ENCODE results near the gene EXOC6B.

Gene EXOC6B

DNA sequence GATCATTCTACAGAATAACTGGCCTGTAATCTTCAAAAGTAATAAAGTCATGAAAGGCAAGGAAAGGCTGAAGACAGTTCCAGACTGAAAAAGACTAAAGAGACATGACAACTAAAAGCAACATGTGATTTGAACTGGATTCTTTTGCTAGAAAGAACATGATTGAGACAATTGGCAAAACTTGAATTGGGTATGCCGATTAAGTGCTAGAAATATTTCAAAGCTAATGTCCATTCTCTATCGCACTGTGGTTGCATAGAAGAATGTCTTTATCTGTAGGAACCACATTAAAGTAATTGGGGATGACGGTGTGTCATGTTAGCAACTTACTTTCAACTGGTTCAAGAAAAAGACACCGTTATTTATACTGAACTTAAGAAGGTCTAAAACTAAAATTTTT lies 98.5 kb downstream of the EXOC6B start:
- DNase-seq = no peak

DNA sequence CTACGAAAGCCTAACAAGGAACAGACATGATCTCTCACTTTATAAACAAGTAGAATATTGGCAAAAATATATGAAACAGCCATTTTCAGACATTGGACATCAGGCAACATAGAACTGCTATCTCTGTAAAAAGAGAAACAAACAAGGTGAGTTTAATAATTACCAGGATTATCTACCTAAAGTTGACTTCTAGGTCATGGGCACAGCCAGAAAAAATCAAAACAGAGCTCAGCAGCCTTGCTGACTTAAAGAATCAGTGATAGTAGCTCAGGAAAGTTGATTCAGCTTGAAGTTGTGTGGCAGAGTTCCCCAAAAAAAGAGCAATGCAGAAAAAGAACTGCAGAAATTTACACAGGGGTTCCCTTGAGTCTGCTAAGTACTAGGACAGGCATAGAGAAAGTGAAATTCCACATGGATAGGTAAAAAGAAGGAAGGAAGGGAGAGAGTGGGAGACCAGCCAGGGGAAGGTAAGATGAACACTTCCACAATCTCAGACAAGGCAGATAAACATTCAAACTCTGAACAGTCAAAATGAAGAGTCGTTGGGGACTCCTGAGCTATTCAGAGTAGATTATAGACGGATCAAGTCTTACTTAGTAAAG lies 102.0 kb downstream of the EXOC6B start:
- no peak for DNase-seq

DNA sequence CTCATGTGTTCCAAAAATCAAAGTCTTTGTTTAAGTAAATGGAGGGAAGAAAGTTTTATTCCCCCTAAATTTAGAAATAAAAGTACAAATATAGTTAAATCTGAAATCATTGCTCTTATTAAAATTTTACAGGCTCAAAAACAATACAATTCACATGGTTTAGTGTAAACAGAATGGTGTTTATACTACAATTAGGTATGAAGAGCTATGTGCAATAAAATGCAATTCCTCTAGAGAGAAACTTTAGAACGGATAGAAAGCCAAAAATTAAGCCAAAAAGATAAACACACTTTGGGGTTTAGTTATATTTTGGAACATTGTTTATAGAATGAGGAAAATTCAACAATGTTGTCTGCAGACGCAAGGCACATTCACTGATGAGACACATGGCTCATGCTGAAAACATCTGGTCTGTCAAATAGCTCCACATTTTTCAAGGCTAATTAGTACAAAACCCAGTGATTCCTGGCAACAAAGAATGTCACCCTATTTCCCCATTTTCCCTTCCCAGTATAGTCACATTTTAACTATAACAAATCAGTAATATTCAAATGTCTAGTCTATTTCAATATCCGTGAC lies 103.3 kb downstream of the EXOC6B start:
- DNase-seq = no peak

GRCh38 chr2:72719416-72719815 lies 106.4 kb downstream of the EXOC6B start:
- no peak for DNase-seq

- DNase-seq = no peak
Measured at GRCh38 chr2:72718876-72719275, 107.0 kb downstream of the EXOC6B start.

DNA sequence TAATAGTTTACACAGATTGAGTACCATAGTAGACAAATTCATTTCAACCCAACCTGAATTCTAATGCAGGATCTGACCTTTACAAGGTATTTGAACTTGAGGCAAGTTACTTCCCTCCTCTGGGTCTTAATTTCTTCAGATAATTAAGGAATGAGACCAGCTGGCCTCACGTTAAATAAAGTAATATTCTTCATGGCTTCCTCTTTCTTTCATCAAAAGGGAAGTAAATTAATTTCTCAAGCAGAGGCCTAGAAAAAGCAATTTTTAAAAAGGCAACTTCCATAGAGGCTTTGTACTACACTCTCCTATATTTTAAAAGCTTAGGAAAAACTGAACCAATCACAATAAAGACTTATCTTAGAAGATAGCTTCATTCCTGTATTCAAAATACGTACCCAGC lies 109.2 kb downstream of the EXOC6B start:
- DNase-seq = no peak

DNA sequence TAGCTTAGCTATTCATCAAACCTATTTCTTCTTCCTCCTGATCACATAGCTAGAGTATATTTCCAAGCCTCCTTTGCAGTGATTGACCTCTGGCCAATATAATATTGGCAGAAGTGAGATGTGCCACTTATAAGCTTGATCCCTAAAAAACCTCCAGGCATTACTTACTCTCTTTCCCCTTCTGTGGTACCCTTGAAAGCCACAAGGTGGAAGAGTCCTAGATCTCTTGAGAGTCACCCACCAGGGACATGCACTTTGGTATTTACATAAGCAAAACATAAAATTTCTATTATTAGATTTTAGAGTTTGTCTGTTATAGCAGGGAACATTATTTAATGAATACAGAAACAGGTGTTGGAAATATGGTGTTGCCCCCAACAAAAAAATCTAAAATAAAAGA lies 112.0 kb downstream of the EXOC6B start:
- DNase-seq = no peak

DNA sequence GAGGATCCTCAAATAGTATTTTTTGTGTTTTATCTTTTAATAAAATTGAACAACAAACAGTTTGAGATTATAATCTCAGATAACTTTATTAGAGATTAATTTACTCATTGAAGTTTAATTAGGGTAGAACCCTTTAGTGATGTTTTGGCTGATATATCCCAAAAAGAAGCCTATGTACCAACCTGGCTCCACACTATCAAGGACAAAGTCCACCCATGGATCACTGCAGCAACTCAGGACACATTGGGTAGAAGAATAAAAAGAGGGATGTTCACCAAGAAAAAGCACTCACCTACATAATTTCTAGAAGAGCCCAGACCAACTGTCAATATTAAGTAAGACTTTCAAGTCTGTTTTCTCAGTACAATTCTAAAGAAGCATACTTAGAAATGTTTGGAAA lies 112.9 kb downstream of the EXOC6B start:
- DNase-seq = no peak

DNA sequence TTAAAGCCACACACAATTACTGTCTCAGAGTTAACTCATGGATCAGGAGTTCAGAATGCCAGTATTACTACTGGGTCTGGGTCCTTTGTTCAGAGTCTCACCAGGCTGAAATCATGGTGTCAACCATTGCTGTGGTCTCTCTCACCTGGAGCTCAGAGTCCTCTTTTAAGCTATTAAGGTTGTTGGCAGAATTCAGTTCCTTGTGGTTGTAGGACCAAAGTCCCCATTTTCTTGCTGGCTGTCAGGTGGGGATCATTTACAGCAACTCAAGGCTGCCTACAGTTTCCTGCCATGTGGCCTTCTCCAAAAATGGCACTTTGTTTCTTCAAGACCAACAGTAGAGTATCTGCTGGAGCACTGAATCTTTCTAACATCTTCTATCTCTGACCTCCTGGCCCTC lies 113.5 kb downstream of the EXOC6B start:
- no peak for DNase-seq

DNA sequence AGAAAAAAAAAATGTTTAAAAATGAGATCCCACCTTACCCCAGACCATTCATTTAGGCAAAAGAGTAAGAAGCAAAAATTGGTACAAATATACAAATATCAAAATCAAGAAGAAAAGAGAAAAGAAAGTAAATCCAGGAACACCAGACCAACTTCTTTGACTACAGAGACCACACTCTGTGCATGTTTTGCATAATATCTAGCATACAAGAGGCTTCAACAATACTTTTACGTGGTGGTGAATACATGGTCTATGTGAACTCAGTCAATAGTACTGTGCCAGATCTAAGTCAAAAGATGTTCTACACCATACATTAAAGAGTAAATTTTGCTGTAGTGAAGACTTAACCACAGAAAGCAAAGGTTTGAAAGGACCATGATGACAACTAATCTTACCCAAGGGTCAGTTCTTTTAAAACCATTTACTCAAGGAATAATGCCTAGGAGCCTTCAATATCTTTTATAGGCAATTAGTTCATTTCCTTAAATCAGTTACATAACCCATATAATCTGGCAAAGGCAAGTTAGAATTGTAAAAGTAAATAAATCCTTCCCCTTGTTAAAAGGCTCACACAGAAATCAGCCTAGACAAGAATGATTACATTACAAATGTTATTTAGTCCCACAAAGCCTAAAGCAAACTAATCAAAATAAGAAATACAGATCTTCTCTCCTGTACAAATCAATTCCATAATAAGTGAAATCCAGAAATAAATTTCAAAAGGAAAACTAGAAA lies 115.2 kb downstream of the EXOC6B start:
- DNase-seq = no peak

- no peak for DNase-seq
Measured at GRCh38 chr2:72708236-72708635, 117.6 kb downstream of the EXOC6B start.

DNA sequence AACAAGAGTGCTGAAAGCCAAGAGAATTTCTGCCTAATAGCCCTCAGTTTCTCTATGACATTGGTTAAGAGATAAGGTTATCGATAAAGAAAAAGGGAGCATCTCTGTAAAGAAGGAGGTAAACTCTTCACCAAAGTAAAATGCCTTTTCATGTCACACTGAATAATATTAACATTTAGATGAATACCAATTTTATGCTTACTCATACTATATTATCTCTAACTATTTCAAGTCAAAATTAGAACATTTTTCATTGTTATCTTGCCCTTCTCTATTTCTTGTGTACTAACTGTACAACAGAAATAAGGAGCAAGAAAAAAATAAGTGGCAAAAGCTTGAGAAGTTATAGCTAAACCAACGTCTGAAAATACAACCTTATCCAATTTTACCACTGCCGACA lies 127.5 kb downstream of the EXOC6B start:
- DNase-seq = no peak

DNA sequence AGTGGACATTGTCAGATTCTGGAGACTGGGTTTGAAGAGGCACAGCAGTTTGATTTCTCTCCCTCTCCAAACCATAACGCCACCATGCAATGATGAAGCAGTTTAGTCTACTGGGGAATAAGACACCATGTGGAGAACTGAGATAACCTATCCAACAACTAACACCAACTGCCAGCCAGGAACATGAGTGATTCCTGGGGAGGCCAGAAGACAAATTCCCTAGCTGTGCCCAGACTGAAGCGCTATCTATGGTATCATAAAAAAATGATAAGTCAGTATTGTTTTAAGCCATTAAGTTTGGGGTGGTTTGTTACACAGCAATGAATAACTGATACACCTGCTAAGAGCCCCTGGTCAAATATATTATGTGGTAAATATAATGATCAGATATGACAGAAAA lies 129.3 kb downstream of the EXOC6B start:
- no peak for DNase-seq

DNA sequence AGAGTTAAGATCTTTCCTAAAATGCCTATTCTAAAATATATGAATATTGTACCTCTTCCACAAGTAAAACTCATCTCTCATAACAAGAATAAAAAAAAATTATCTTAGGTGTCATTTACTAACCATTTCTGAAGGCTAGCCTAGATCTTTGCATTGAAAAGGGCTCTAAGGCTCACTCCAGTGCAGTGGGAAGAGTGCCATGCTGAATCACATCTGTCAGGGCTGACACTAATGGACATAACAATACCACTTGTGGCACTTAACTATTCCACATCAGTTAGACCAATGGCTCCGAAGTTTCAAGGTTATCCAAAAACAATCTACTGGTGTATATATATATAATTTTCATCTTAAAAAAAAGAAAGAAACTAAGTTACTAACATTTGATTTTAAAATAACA lies 130.2 kb downstream of the EXOC6B start:
- DNase-seq = no peak

GRCh38 chr2:72694715-72695496 lies 130.9 kb downstream of the EXOC6B start:
- DNase-seq = no peak

- no peak for DNase-seq
Measured at GRCh38 chr2:72689579-72690195, 136.1 kb downstream of the EXOC6B start.

- DNase-seq = no peak
Measured at GRCh38 chr2:72685638-72686213, 140.1 kb downstream of the EXOC6B start.

DNA sequence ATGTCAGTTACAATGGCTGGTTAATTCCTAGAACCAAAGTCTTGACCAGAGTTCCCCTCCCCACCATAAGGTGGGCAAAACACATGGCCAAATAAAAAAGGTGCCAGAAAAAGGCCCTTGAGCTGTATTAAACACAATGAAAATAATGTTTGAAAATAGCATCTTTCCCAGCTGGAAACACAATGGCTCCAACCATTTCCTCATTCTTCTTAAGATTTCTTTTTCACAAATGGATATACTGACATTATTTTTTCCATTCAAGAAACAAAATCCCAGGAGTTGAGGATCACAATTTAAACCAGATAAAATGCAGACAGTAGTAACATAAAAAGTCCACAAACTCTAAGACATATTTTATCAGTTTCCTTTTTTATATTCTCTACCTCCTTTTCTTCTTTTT lies 143.8 kb downstream of the EXOC6B start:
- DNase-seq = no peak

DNA sequence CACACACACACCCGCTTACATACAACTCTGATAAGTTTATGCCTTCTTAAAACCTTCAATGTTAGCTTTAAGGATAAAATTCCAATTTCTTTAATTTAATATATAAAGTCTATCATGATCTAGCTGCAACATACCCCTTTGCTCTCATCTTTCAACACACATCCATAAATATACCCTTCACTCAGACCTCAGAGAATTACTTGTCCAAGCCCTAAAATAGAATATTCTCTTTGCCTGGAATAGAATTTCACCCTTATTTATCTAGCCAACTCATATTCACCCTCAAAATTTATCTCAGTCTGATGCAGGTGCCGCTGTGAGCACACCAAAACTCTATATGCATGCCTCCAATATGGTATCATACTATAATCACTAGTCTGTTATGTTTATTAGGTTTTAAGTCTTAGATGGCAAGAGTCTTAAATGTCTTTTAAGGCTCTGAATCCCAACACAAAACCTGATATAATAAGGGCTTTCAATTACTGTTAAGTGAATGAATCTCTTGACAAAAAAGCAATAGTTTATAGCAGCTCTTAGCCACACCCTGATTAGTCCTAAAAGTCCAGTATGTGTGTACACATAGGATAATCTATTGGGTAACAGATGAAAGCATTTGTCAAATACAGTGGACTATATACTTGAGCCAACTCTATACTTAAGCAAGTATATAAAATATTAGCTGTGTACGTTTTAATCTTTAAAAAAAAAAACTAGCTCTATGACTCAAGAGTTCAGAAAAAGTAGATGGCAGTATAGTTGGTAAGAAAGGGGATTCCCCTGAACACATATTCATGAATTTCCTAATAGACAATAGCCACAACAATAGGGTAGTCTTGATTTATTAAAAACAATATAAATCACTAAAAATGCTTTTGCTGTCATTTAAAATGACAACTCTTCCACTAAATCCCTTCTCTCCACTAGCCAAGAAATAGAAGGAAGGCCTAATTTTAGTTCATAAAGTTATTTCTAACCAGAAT lies 144.5 kb downstream of the EXOC6B start:
- DNase-seq = no peak

DNA sequence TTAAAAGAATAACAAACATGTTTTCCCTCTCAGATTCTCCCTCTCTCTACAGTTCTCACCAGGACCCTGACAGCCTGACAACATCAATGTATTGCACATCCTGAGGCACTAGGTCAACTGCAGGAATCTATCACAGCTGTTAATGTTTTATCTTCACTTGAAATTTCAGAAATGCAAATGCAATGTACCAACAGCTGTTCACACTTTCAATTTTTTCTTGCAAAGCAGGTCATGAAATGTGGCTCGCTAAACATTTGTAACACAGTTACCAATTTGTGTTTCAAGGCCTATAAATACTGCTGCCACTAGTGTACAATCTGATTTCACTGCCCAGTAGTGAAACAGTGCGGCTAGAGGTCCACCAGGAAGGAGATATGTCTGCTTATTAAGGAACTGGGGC lies 147.8 kb downstream of the EXOC6B start:
- no peak for DNase-seq

DNA sequence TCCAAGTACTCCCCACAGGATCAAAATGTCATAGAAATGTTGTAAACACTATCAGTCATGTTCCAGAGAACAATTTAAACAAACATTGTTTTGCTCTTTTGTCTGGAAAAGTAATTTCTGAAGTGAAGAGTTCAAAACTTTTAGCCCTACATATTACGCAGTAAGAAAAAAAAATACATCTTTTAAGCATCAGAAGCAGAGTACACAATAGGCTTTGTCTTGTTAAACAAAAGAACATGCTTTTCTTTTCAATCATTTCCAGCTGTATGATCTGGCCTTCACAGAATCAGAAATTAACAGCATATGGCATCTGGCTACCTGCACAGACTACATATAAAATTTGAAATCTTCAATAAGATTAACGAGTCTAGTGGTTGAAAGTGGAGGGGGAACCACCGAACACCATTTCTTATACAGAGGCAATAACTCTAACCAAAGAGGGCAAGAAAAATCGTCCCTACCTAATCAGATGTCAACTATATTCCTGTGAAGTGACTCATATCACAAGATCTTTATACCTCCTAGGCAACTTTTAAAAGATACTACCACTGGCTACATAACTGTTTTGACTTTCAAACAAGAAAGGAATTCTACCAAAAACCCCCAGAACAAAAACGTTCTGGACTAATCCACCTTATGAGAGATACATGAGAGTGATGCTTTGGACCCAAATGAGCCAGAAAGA lies 149.3 kb downstream of the EXOC6B start:
- no peak for DNase-seq

Measured in COR-L47 (cell line).